DND-41 (cell line): ENCODE data around the gene MPV17L2.

Experiments
- ATAC-seq: fragments of 200-7000 bp; cut with Tn5 transposase; 3 replicates; pipeline ENCODE4 v1.9.1; 2021; ENCODE audit warnings: low read depth; ENCODE audit not compliant: insufficient read depth
- DNase-seq: peaks from one replicate; pipeline ENCODE4 v3.0.0-alpha.2; 2020
- H2AFZ ChIP-seq: 2 replicates; pipeline ENCODE4 v1.6.0; 2012; ENCODE audit warnings: low read depth, low read length
- H3K27ac ChIP-seq: 2 replicates; pipeline ENCODE4 v1.5.1; 2012; ENCODE audit warnings: low read length, inconsistent platforms
- H3K27me3 ChIP-seq: fragments of 200-600 bp; sonication (generic); 2 replicates; pipeline ENCODE4 v1.6.0; 2012; ENCODE audit warnings: low read length, mild to moderate bottlenecking, inconsistent platforms; ENCODE audit not compliant: insufficient read depth, poor library complexity
- H3K36me3 ChIP-seq: 2 replicates; pipeline ENCODE4 v1.5.1; 2012; ENCODE audit warnings: low read length, inconsistent platforms; ENCODE audit not compliant: insufficient read depth
- H3K4me1 ChIP-seq: 2 replicates; pipeline ENCODE4 v1.5.1; 2012; ENCODE audit warnings: mild to moderate bottlenecking, low read length; ENCODE audit not compliant: insufficient read depth
- H3K4me2 ChIP-seq: 2 replicates; pipeline ENCODE4 v1.6.0; 2012; ENCODE audit warnings: mild to moderate bottlenecking, moderate library complexity, low read length, inconsistent platforms; ENCODE audit not compliant: insufficient read depth
- H3K4me3 ChIP-seq, 2 experiments: fragments of 200-600 bp in 1 of 2; shearing (Covaris generic) in 1 of 2; 2 replicates each; pipeline ENCODE4 v1.5.1; 2012 to 2016; ENCODE audit warnings: inconsistent platforms in 2 of 2, low read length in 2 of 2, mild to moderate bottlenecking in 2 of 2, low read depth in 1 of 2, moderate library complexity in 1 of 2
- H3K79me2 ChIP-seq: 2 replicates; pipeline ENCODE4 v1.6.0; 2012; ENCODE audit warnings: low read length, inconsistent platforms; ENCODE audit not compliant: insufficient read depth
- H3K9ac ChIP-seq: 2 replicates; pipeline ENCODE4 v1.6.0; 2012; ENCODE audit warnings: low read depth, mild to moderate bottlenecking, inconsistent platforms, low read length, moderate library complexity
- H3K9me3 ChIP-seq: 2 replicates; pipeline ENCODE4 v1.5.1; 2012; ENCODE audit warnings: low read length, moderate library complexity, mild to moderate bottlenecking, inconsistent platforms; ENCODE audit not compliant: insufficient read depth, severe bottlenecking
- H4K20me1 ChIP-seq: 2 replicates; pipeline ENCODE4 v1.6.0; 2012; ENCODE audit warnings: low read length; ENCODE audit not compliant: insufficient read depth
- EZH2 ChIP-seq: IDR thresholded peaks from 3 replicates; pipeline ENCODE4 v1.6.1; 2012; ENCODE audit warnings: borderline replicate concordance, low read depth, mild to moderate bottlenecking, moderate library complexity, low read length, inconsistent platforms; ENCODE audit not compliant: severe bottlenecking
- TF ChIP-seq, protein P1 (sequence below): IDR thresholded peaks from 2 replicates; pipeline ENCODE4 v1.5.1; 2012; ENCODE audit warnings: borderline replicate concordance, low read length, moderate library complexity, mild to moderate bottlenecking; ENCODE audit not compliant: poor library complexity, severe bottlenecking; ENCODE audit errors: extremely low read depth

MPV17L2 gene

DNA sequence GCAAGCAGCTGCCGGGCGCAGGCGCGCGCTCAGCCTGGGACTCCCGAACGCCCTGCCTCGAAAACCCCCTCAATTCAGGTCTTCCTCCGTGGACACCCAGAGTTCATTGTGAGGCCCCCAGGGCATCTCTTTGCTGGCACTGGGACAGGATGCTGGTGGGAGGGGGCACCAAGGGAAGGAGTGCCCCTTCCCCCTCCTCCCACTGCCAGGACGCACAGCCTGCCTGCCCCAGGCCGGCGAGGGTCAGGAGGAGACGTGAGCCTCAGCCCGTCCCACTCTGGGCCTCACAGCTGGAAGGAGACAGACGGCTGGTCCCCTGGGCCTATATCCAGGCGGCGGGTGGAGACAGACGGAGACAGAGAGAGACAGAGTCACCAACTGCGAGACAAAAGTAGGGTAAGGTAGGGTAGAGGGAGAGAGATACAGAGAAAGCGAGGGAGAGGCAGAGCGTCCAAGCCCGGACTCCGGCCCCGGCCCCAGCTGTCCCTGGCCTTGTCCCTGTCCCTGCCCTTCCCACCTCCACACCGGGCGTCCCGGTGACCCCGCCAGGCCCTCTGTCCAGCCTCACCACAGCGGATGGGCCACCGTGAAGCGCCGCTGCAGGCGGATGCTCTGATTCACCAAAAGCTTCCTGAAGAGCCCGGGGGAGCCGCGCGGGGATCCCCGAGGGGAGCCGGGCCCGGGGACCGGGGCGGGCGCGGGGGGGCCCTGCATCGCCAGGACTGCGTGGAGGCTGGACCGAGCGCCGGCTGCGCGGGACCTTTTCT, 32.9 kb downstream of the MPV17L2 start, which contains the start of gene PDE4C:
TSS of gene PDE4C (minus strand) at position 737 of the 767 bp plus-strand sequence. CDS start at position 714, 23 bp downstream.
- no peak for DNase-seq
- Histone ChIP-seq H3K36me3 (no peaks in the 10 kb centered on the region), H3K9ac (no peak within 1 kb of the TSS), H3K4me3 (no peak within 1 kb of the TSS), H4K20me1 (peaks cover 14% of the 10 kb centered on the region; the same call in 1 of the 2 replicates), H3K79me2 (no peaks in the 10 kb centered on the region), H3K27ac (no peak within 1 kb of the TSS), H3K4me1 (no peaks in the 10 kb centered on the region), H3K9me3 (no peaks in the 10 kb centered on the region), H3K4me2 (no peak within 1 kb of the TSS), H3K27me3 (no peaks in the 10 kb centered on the region), H2AFZ (no peak within 1 kb of the TSS)
- no peak for ATAC-seq
- TF ChIP-seq, protein P1, sequence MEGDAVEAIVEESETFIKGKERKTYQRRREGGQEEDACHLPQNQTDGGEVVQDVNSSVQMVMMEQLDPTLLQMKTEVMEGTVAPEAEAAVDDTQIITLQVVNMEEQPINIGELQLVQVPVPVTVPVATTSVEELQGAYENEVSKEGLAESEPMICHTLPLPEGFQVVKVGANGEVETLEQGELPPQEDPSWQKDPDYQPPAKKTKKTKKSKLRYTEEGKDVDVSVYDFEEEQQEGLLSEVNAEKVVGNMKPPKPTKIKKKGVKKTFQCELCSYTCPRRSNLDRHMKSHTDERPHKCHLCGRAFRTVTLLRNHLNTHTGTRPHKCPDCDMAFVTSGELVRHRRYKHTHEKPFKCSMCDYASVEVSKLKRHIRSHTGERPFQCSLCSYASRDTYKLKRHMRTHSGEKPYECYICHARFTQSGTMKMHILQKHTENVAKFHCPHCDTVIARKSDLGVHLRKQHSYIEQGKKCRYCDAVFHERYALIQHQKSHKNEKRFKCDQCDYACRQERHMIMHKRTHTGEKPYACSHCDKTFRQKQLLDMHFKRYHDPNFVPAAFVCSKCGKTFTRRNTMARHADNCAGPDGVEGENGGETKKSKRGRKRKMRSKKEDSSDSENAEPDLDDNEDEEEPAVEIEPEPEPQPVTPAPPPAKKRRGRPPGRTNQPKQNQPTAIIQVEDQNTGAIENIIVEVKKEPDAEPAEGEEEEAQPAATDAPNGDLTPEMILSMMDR: no peak
- TF ChIP-seq EZH2: no peak

DNA sequence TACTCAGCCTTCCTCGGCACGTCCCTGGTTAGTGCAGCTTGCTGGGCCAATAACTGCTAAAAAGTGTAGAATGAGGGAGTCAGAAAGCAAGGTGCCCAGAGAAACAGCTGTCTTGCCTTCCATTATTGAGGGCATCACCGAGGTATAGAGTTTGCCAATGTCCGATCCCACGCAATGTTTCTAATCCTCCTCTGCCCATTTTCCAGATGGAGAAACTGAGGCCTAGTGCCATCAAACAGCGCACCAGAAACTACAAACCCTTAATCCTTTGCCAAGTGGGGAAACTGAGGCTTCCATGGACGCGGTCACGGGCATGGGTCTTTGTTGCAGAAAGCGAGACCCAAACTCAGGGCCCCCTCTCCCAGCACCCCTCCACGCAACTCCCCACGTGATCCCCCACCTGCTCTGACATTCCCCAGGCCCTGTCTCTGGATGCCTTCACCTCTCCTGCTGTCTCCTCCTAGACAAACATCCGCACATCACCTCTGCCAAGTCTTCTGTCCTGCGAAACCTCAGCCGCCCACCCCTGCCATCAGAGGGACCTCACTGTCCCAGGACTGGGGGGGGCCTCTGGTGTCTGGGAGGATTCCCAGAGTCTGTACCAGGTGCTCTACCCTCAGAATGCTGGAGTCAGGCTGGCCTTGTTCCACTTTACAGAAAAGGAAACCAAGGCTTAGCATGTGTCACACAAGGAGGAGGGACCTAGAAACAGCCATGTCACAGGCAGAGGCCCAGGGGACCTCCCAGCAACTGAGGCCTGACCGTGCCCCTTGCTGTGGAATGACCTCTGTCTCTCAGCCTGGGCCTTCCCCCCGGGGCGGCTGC, 34.1 kb downstream of the MPV17L2 start:
- DNase-seq: no peak
- no peak overlapping the region for H3K9ac ChIP-seq
- no peaks in the 10 kb centered on the region for H3K36me3 ChIP-seq
- H3K9me3 ChIP-seq: no peaks in the 10 kb centered on the region
- no peak overlapping the region for H2AFZ ChIP-seq
- no peak overlapping the region for H3K4me3 ChIP-seq
- H3K4me2 ChIP-seq: no peak overlapping the region
- H3K27ac ChIP-seq: no peak overlapping the region
- no peaks in the 10 kb centered on the region for H3K27me3 ChIP-seq
- H3K79me2 ChIP-seq: no peaks in the 10 kb centered on the region
- ATAC-seq: no peak
- peaks cover 22% of the 10 kb centered on the region; the same call in 1 of the 2 replicates for H4K20me1 ChIP-seq
- TF ChIP-seq, protein P1: no peak
- TF ChIP-seq EZH2: no peak
- H3K4me1 ChIP-seq: no peaks in the 10 kb centered on the region

DNA sequence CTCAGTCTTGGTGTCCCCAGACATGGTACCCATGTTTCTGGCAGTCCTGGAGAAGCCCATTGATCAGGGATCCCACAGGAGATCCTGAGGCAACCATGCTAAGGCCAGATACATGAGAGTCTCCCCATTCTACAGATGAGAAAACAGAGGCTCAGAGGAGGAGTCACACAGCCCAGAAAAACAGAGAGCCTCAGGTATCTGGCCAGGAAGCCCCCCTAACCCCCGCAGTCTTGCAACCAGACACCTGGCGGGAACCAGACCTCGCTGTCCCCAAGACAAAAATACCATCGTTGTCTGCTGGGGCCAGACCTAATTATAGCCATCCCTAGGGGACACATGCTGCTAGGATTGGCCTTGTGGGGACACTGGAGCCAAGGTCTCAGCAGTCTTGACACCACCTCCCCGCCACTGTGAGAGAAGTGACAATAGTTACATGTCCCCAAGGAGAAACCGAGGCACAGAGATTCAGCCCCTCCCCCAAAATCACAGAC, 34.8 kb downstream of the MPV17L2 start:
- Histone ChIP-seq H3K4me2 (no peak overlapping the region), H3K9ac (no peak overlapping the region), H3K27ac (no peak overlapping the region), H3K9me3 (no peaks in the 10 kb centered on the region), H3K4me3 (no peak overlapping the region), H3K36me3 (no peaks in the 10 kb centered on the region), H3K27me3 (no peaks in the 10 kb centered on the region), H4K20me1 (peaks cover 22% of the 10 kb centered on the region; the same call in 1 of the 2 replicates), H2AFZ (no peak overlapping the region), H3K4me1 (no peaks in the 10 kb centered on the region), H3K79me2 (no peaks in the 10 kb centered on the region)
- TF ChIP-seq EZH2: no peak
- TF ChIP-seq, protein P1: no peak
- DNase-seq (no peak), ATAC-seq (no peak)
